NOMO-1 treated with DMSO at 0.1 percent for 48 hours (cell line): Measurements from ENCODE around the gene WDFY1.

Experiments used
- DNase-seq: peaks from one replicate; lab custom pipeline; 2025; ENCODE audit not compliant: unreplicated experiment; lab: John Stamatoyannopoulos, UW

Gene WDFY1

GRCh38 chr2:223863491-223863890 lies 81.6 kb downstream of the WDFY1 start:
- DNase-seq: no peak

- DNase-seq: no peak
These were observed 84.1 kb downstream of the WDFY1 start for GRCh38 chr2:223860809-223861738.

GRCh38 chr2:223859070-223859469 lies 86.1 kb downstream of the WDFY1 start:
- DNase-seq: no peak

GRCh38 chr2:223856584-223856983 lies 88.6 kb downstream of the WDFY1 start:
- DNase-seq: peak; percentile 48

GRCh38 chr2:223856021-223856420 lies 89.1 kb downstream of the WDFY1 start:
- no peak for DNase-seq

GRCh38 chr2:223855426-223855825 lies 89.7 kb downstream of the WDFY1 start:
- no peak for DNase-seq

- DNase-seq: no peak
These were observed 90.4 kb downstream of the WDFY1 start for GRCh38 chr2:223854741-223855140.

GRCh38 chr2:223853425-223853837 lies 91.7 kb downstream of the WDFY1 start:
- no peak for DNase-seq

GRCh38 chr2:223852281-223852795 lies 92.8 kb downstream of the WDFY1 start:
- no peak for DNase-seq

GRCh38 chr2:223847410-223847809 lies 97.7 kb downstream of the WDFY1 start:
- no peak for DNase-seq

- DNase-seq: no peak
These were observed 98.6 kb downstream of the WDFY1 start for GRCh38 chr2:223846515-223846914.

GRCh38 chr2:223841436-223842190 lies 103.5 kb downstream of the WDFY1 start:
- peak; percentile 82 for DNase-seq

GRCh38 chr2:223837287-223838061 lies 107.7 kb downstream of the WDFY1 start, which contains the start of gene AP1S3:
Gene AP1S3, minus strand, starts transcription at chr2:223837582. Its CDS starts 132 bp downstream, at chr2:223837450.
- DNase-seq: peak; percentile 71

- DNase-seq: peak; percentile 92
These were observed 109.2 kb downstream of the WDFY1 start for GRCh38 chr2:223835701-223836532.

- DNase-seq: no peak
These were observed 110.7 kb downstream of the WDFY1 start for GRCh38 chr2:223834431-223834830.

- DNase-seq: no peak
These were observed 112.8 kb downstream of the WDFY1 start for GRCh38 chr2:223832241-223832903.

- DNase-seq: no peak
These were observed 116.0 kb downstream of the WDFY1 start for GRCh38 chr2:223829128-223829527.

- DNase-seq: no peak
These were observed 116.8 kb downstream of the WDFY1 start for GRCh38 chr2:223828314-223828713.

- no peak for DNase-seq
These were observed 118.1 kb downstream of the WDFY1 start for GRCh38 chr2:223826995-223827394.
